Prostate gland (tissue), 2 donors: ENCODE measurements around the gene SLC39A12. TPM values are rescaled to one million over a fixed set of nuclear protein-coding genes. Genes with fewer than 3 reads are reported as not detected.

Experiments used
- DNase-seq: peaks from one replicate; pipeline ENCODE4 v3.0.0-alpha.2; 2019; ENCODE audit warnings: low spot score
- H3K27ac ChIP-seq, 2 donors: fragments of 200-600 bp; sonication (generic); 2 replicates each; pipeline ENCODE4 v1.5.1; 2017 to 2019
- H3K27me3 ChIP-seq: fragments of 200-600 bp; sonication (generic); replicated peaks from 2 replicates; pipeline ENCODE4 v1.5.1; 2019; ENCODE audit not compliant: insufficient read depth
- H3K36me3 ChIP-seq, 2 donors: fragments of 200-600 bp; sonication (generic); 1 replicate in 1 of 2; 2 replicates in 1 of 2; pipeline versions ENCODE4 v1.5.1 to v1.8.1; 2017 to 2019
- H3K4me1 ChIP-seq: fragments of 200-600 bp; sonication (generic); replicated peaks from 2 replicates; pipeline ENCODE4 v1.5.1; 2019
- H3K4me3 ChIP-seq, 2 donors: fragments of 200-600 bp; sonication (generic); 2 replicates each; pipeline ENCODE4 v1.5.1; 2017 to 2019
- H3K9me3 ChIP-seq: fragments of 200-600 bp; sonication (generic); 2 replicates; pipeline ENCODE4 v1.5.1; 2017
- POLR2A ChIP-seq: fragments of 450-650 bp; IDR thresholded peaks from one replicate; pipeline ENCODE4 v1.6.1; 2016; ENCODE audit warnings: antibody characterized with exemption, mild to moderate bottlenecking
- POLR2AphosphoS5 ChIP-seq: sonication (generic); formaldehyde crosslinking; IDR thresholded peaks from one replicate; pipeline ENCODE4 v1.6.1; 2017; ENCODE audit warnings: antibody characterized with exemption
- WGBS: methylation state at CpG from one replicate; pipeline ENCODE4 v1.1.5; 2018; 5-methylcytosine and 5-hydroxymethylcytosine counted together
- intact Hi-C: fragments of 100-400 bp; cut with DNase I; formaldehyde crosslinking; loops from one replicate; pipeline ENCODE4 v1.14.2; 2022
- total RNA-seq, 2 donors: library from RNA; depleted of rRNA; stranded (reverse); fragments of >200 nt; gene quantifications; one replicate each; pipeline ENCODE4 v1.1.0, GENCODE V29; 2016
- TF ChIP-seq, protein P1 (sequence below), 4 experiments: fragments of 200-600 bp in 2 of 4; fragments of 450-650 bp in 2 of 4; sonication (generic) in 2 of 4; IDR thresholded peaks; 1 replicate in 3 of 4; 2 replicates in 1 of 4; pipeline ENCODE4 v1.5.1; 2016 to 2019; ENCODE audit warnings: antibody characterized with exemption in 4 of 4, mild to moderate bottlenecking in 2 of 4, moderate library complexity in 2 of 4

Gene SLC39A12
- total RNA-seq, 2 donors from 2014 or later: not detected

DNA sequence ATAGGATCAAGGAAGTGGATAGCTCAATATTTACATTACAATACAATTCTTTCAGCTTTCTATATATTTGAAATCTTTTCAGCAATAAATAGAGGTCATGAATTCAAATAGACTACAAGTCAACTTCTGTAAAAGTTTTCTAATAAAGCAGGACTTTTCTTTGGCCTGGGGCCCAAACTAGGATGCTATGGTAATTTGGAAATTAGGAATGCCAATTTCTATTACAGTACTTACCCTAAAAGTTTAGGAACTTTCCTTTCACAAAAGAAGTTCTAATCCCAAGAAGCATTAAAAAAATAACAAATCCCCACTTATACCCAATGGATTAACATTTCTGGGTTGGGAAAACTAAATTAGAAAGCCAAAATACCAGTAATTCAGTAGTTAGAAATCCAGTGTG lies 40.5 kb downstream of the SLC39A12 start:
- TF ChIP-seq POLR2A: no peak
- TF ChIP-seq, protein P1, sequence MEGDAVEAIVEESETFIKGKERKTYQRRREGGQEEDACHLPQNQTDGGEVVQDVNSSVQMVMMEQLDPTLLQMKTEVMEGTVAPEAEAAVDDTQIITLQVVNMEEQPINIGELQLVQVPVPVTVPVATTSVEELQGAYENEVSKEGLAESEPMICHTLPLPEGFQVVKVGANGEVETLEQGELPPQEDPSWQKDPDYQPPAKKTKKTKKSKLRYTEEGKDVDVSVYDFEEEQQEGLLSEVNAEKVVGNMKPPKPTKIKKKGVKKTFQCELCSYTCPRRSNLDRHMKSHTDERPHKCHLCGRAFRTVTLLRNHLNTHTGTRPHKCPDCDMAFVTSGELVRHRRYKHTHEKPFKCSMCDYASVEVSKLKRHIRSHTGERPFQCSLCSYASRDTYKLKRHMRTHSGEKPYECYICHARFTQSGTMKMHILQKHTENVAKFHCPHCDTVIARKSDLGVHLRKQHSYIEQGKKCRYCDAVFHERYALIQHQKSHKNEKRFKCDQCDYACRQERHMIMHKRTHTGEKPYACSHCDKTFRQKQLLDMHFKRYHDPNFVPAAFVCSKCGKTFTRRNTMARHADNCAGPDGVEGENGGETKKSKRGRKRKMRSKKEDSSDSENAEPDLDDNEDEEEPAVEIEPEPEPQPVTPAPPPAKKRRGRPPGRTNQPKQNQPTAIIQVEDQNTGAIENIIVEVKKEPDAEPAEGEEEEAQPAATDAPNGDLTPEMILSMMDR (IDR thresholded peaks at IDR 0.05): no peak
- no peak for TF ChIP-seq POLR2AphosphoS5
- Histone ChIP-seq H3K36me3 (no peaks in the 10 kb centered on the region), H3K4me3 (no peak overlapping the region), H3K4me1 (no peaks in the 10 kb centered on the region), H3K27ac (no peak overlapping the region), H3K27me3 (no peaks in the 10 kb centered on the region), H3K9me3 (no peaks in the 10 kb centered on the region)
- intact Hi-C loops: no loop called here
- no peak for DNase-seq

DNA sequence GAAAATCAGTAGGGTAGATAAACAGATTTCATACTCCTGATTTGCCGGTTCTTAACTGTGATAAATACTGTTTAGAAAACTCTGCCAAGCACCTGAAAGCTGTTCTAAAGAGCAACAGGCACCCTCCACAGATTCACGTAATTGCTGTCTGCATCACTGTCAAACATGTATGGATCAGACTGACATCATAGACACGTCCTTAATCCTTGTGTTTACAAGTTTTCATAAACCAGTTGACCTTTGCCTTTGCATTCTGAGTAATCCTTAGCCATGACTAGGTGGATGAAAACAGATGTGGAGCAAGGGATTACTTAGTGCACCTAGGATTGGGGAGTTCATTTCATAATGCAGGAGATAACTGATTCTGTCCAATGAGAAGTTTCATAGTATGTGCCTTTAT lies 41.6 kb downstream of the SLC39A12 start:
- H3K9me3 ChIP-seq: no peaks in the 10 kb centered on the region
- H3K27ac ChIP-seq: no peak overlapping the region
- no peaks in the 10 kb centered on the region for H3K4me1 ChIP-seq
- TF ChIP-seq POLR2AphosphoS5 (no peak), POLR2A (no peak)
- TF ChIP-seq, protein P1 (IDR thresholded peaks at IDR 0.05): no peak
- no peak overlapping the region for H3K4me3 ChIP-seq
- H3K27me3 ChIP-seq: no peaks in the 10 kb centered on the region
- no peak for DNase-seq
- WGBS: 80% methylated on average over 3 of the region's 3 CpGs
- intact Hi-C loops: no loop called here
- H3K36me3 ChIP-seq: no peaks in the 10 kb centered on the region

DNA sequence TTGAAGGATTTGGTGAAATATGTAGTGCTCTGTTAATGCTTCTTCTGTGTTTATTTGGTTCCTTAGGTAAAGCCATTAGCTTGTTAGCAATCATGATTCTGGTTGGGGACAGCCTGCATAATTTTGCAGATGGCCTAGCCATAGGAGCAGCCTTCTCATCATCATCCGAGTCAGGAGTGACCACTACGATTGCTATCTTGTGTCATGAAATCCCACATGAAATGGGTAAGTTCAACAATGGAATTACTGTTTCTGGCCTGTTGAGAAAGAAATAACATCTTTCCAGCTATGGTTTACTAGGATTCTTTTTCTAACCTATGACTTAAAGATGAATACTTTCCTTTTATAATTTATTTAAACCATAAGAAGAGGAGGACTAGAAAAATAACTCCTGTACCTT lies 48.9 kb downstream of the SLC39A12 start:
- TF ChIP-seq, protein P1 (IDR thresholded peaks at IDR 0.05): no peak
- DNase-seq: no peak
- no peak overlapping the region for H3K4me3 ChIP-seq
- H3K27ac ChIP-seq: no peak overlapping the region
- H3K9me3 ChIP-seq: no peaks in the 10 kb centered on the region
- H3K27me3 ChIP-seq: no peaks in the 10 kb centered on the region
- intact Hi-C loops: no loop called here
- H3K36me3 ChIP-seq: no peaks in the 10 kb centered on the region
- H3K4me1 ChIP-seq: no peaks in the 10 kb centered on the region
- WGBS: 91% methylated on average over 2 of the region's 2 CpGs

DNA sequence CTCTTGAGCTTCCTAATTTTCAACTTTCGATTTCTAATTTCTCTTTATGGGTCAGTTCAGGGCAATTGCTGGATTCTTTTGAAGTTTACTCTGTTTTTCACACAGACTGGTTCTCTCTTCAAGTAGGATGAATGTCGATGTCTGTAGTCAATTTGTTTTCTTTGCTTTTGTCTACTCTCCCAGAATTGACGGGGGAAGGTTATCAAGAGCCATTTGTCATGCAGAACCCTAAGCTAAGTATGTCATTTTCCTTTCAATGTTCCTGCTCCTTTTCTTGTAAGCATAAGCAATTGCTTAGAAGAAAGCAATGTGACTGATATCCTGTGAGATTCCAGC lies 53.7 kb downstream of the SLC39A12 start:
- TF ChIP-seq, protein P1 (IDR thresholded peaks at IDR 0.05): no peak
- TF ChIP-seq POLR2AphosphoS5: no peak
- no peak for TF ChIP-seq POLR2A
- Histone ChIP-seq H3K27ac (no peak overlapping the region), H3K9me3 (no peaks in the 10 kb centered on the region), H3K4me3 (no peak overlapping the region), H3K4me1 (no peaks in the 10 kb centered on the region), H3K36me3 (no peaks in the 10 kb centered on the region), H3K27me3 (no peaks in the 10 kb centered on the region)
- DNase-seq: no peak
- WGBS: 48% methylated on average over 3 of the region's 3 CpGs
- intact Hi-C loops: no loop called here

DNA sequence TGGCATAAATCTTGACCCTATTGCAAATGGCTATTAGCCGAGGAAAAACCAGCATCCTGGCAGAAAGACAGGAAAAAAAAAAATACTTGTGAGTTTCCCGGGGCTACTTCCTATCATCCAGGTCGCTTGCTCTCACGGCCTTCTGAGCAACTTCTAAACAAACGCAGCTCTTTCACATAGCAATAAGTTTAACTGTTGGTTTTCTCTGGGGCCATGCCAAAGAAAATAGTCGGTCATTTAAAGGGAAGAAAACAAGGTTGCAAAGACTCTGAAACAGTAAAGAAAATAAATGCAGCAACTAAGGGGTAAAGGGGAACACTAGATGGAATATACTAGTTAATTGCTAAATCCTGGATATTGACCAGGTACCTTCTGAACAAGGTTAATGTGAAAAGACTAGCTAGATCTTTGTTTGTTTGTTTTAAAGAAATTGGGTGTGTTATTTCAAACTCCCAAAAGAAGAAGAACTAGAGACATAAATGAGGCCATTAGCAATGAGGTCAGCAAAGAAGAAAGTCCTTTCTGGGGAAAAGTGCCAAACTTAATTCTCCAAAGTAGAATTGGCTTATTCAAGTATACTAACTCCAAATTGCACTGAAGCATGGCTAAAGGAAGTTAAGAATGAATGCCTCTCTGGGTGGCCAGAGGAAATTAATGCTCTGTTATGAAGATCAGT lies 54.2 kb downstream of the SLC39A12 start:
- 6% methylated on average over 6 of the region's 6 CpGs for WGBS
- Histone ChIP-seq H3K4me3 (no peak overlapping the region), H3K36me3 (no peaks in the 10 kb centered on the region), H3K9me3 (no peaks in the 10 kb centered on the region), H3K27ac (no peak overlapping the region), H3K4me1 (no peaks in the 10 kb centered on the region), H3K27me3 (no peaks in the 10 kb centered on the region)
- intact Hi-C loops: no loop called here
- DNase-seq: no peak
- TF ChIP-seq POLR2AphosphoS5: no peak
- TF ChIP-seq, protein P1 (IDR thresholded peaks at IDR 0.05): no peak
- TF ChIP-seq POLR2A: no peak
